HG03025 (cell line): ENCODE results near the gene GALNT7.
A peak's percentile ranks its signal among the peaks of the same experiment; 100 is the strongest.

Experiments used
- ATAC-seq: cut with Tn5 transposase; IDR thresholded peaks from one replicate; pipeline ENCODE4 v1.9.1; 2021; ENCODE audit warnings: mild to moderate bottlenecking, moderate library complexity; ENCODE audit not compliant: unreplicated experiment, low FRiP score

Gene GALNT7

GRCh38 chr4:173333658-173334084 is 165.1 kb downstream of the GALNT7 start:
- ATAC-seq = peak; percentile 7

- ATAC-seq = peak; percentile 95
Observed at GRCh38 chr4:173334085-173334890, 165.7 kb downstream of the GALNT7 start, which contains the start of gene HMGB2. TSS of gene HMGB2 (minus strand) at chr4:173334358. CDS start at chr4:173333649, 709 bp downstream.

- peak; percentile 26 for ATAC-seq
Observed at GRCh38 chr4:173334891-173335752, 166.5 kb downstream of the GALNT7 start.

GRCh38 chr4:173337463-173337862 is 168.9 kb downstream of the GALNT7 start:
- no peak for ATAC-seq

GRCh38 chr4:173343832-173344397 is 175.3 kb downstream of the GALNT7 start:
- ATAC-seq = no peak

GRCh38 chr4:173345648-173346047 is 177.0 kb downstream of the GALNT7 start:
- no peak for ATAC-seq

GRCh38 chr4:173346074-173346473 is 177.5 kb downstream of the GALNT7 start:
- ATAC-seq = no peak

- ATAC-seq = no peak
Observed at GRCh38 chr4:173347467-173347866, 178.9 kb downstream of the GALNT7 start.

- no peak for ATAC-seq
Observed at GRCh38 chr4:173357939-173358338, 189.3 kb downstream of the GALNT7 start.

- ATAC-seq = no peak
Observed at GRCh38 chr4:173360587-173361221, 192.1 kb downstream of the GALNT7 start.

- no peak for ATAC-seq
Observed at GRCh38 chr4:173362666-173363065, 194.1 kb downstream of the GALNT7 start.

GRCh38 chr4:173365359-173365996 is 196.9 kb downstream of the GALNT7 start:
- no peak for ATAC-seq

- no peak for ATAC-seq
Observed at GRCh38 chr4:173367285-173367684, 198.7 kb downstream of the GALNT7 start.

GRCh38 chr4:173367946-173368345 is 199.3 kb downstream of the GALNT7 start:
- no peak for ATAC-seq

GRCh38 chr4:173370130-173370476 is 201.5 kb downstream of the GALNT7 start:
- peak; percentile 3 for ATAC-seq

- ATAC-seq = peak; percentile 77
Observed at GRCh38 chr4:173370477-173371291, 202.1 kb downstream of the GALNT7 start, which contains the start of gene SAP30. TSS of gene SAP30 (plus strand) at chr4:173370954. CDS start at chr4:173371183, 229 bp downstream.

GRCh38 chr4:173371292-173372192 is 202.9 kb downstream of the GALNT7 start:
- peak; percentile 22 for ATAC-seq
